ENCODE data around the gene SPATA32. TPM values are rescaled to one million over a fixed set of nuclear protein-coding genes. Genes with fewer than 3 reads are reported as not detected.

The SPATA32 gene
- total RNA-seq, 4 donors from 2014 or later: not detected

- peaks cover 4 to 64% (median 23%) of the 10 kb centered on the region in 3 donors for H3K4me1 ChIP-seq
- peaks cover 0 to 36% (median 3%) of the 10 kb centered on the region in 4 donors for H3K27me3 ChIP-seq
- H3K9me3 ChIP-seq: no peaks in the 10 kb centered on the region
- no peaks in the 10 kb centered on the region for H3K36me3 ChIP-seq
- no peak for DNase-seq
- no peak overlapping the region for H3K4me3 ChIP-seq
- H3K27ac ChIP-seq: no peak overlapping the region
- intact Hi-C loops (cut with DNase I): loop anchor here (5.0 kb wide), 1 partner anchor 52 kb away; no protein-coding TSS in a partner anchor
- WGBS, 2 donors: 87% methylated on average over 2 to 3 of the region's 3 CpGs
- TF ChIP-seq, protein P1, sequence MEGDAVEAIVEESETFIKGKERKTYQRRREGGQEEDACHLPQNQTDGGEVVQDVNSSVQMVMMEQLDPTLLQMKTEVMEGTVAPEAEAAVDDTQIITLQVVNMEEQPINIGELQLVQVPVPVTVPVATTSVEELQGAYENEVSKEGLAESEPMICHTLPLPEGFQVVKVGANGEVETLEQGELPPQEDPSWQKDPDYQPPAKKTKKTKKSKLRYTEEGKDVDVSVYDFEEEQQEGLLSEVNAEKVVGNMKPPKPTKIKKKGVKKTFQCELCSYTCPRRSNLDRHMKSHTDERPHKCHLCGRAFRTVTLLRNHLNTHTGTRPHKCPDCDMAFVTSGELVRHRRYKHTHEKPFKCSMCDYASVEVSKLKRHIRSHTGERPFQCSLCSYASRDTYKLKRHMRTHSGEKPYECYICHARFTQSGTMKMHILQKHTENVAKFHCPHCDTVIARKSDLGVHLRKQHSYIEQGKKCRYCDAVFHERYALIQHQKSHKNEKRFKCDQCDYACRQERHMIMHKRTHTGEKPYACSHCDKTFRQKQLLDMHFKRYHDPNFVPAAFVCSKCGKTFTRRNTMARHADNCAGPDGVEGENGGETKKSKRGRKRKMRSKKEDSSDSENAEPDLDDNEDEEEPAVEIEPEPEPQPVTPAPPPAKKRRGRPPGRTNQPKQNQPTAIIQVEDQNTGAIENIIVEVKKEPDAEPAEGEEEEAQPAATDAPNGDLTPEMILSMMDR (IDR thresholded peaks at IDR 0.05): no peak
- no peak for TF ChIP-seq POLR2A (IDR thresholded peaks at IDR 0.05)
Measured at GRCh38 chr17:45220079-45220478, 41.8 kb downstream of the SPATA32 start.

DNA sequence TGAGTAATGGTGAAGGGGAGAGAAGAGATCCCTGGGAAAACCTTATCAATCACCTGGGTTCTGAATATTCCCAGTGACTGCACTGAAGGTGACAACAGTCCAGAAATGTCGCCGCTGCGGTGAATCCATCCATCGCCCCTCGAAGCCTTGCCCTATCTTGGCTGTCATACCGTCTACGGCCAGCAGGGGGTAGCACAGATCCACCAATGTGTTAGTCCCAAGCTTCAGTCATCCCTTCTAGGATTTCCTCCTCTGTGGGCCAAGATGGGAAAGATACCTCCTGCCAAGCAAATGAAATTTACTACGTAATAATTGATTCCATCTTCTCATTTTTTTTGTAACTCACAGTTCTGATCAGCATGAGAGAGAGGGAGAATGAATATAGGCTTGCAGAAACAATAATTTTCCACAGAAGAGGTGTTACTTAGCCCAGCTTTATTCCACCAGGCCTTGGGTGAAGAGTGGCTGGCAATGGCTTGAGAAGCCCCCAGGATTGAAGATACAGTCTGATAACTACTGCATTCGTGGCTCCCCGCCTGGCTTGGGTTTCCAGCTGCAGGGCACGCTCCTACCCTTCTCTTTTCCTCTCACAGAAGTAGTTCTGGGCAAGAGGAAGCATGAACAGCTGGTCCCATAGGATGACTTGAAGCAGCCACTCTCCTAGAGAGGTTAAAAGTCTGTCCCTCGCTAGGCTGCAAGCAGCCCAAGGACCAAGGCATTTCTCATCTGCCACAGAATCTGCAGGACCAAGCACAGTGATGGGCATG, 42.8 kb downstream of the SPATA32 start:
- Histone ChIP-seq H3K9me3 (no peaks in the 10 kb centered on the region), H3K4me1 (peaks cover 4 to 56% (median 23%) of the 10 kb centered on the region in 3 donors), H3K27me3 (peaks cover 0 to 35% (median 3%) of the 10 kb centered on the region in 4 donors), H3K36me3 (no peaks in the 10 kb centered on the region), H3K27ac (peak overlapping the region in 1 of 4 donors; percentile 25), H3K4me3 (no peak overlapping the region)
- DNase-seq: no peak
- intact Hi-C loops (cut with DNase I): loop anchor here (5.0 kb wide), 1 partner anchor 168 kb away; no protein-coding TSS in a partner anchor
- 9 to 16% methylated on average over 11 to 12 of the region's 12 CpGs for WGBS, 2 donors
- TF ChIP-seq, protein P1 (IDR thresholded peaks at IDR 0.05): peak; percentile 85 to 99 (median 98)
- no peak for TF ChIP-seq POLR2A (IDR thresholded peaks at IDR 0.05)

Other genes starting within 250 kb of the SPATA32 start
- 10 to 100 TPM; 23.8 to 44.1 (median 34.7) TPM for gene DCAKD, start 210.5 kb downstream of the SPATA32 start, total RNA-seq
- 10 to 100 TPM; 54.6 to 66.2 (median 57.8) TPM for gene NMT1, start 200.8 kb downstream of the SPATA32 start, total RNA-seq
- 100 to 1,000 TPM in 1 of 4 donors, 10 to 100 TPM in 3; 16.3 to 105 (median 20.5) TPM for gene PLCD3, start 129.6 kb downstream of the SPATA32 start, total RNA-seq
- 1 to 10 TPM; 1.7 to 6.9 (median 4.5) TPM for gene ACBD4, start 126.4 kb downstream of the SPATA32 start, total RNA-seq
- gene HEXIM1, start 113.6 kb downstream of the SPATA32 start, total RNA-seq: 10 to 100 TPM; 19.8 to 28.4 (median 25.3) TPM
- gene HEXIM2, start 100.2 kb downstream of the SPATA32 start, total RNA-seq: 1 to 10 TPM; 1.7 to 9.0 (median 4.9) TPM
- 10 to 100 TPM in 2 of 4 donors, 1 to 10 TPM in 2; 3.5 to 16.8 (median 6.9) TPM for gene FMNL1, start 40.2 kb downstream of the SPATA32 start, total RNA-seq
- 10 to 100 TPM in 1 of 4 donors, 1 to 10 TPM in 3; 3.7 to 14.7 (median 6.7) TPM for gene MAP3K14, start 54.9 kb upstream of the SPATA32 start, total RNA-seq
- gene ARHGAP27, start 170.8 kb upstream of the SPATA32 start, total RNA-seq: 100 to 1,000 TPM in 2 of 4 donors, 10 to 100 TPM in 2; 37.7 to 146 (median 103) TPM
- gene PLEKHM1, start 228.6 kb upstream of the SPATA32 start, total RNA-seq: 100 to 1,000 TPM in 1 of 4 donors, 10 to 100 TPM in 3; 47.7 to 105 (median 81.1) TPM